Breast epithelium (tissue), 4 donors: ENCODE data around the gene GTPBP4. TPM values are rescaled to one million over a fixed set of nuclear protein-coding genes. Genes with fewer than 3 reads are reported as not detected.
"Not testable (repeated sequence)": the region's sequence is repeated elsewhere in the genome, so short reads cannot be mapped to it uniquely, and the experiment has no call there.

Source experiments
- DNase-seq, 2 donors: peaks; one replicate each; pipeline ENCODE4 v3.0.0-alpha.2; 2019; ENCODE audit warnings: low spot score in 2 of 2
- H3K27ac ChIP-seq, 2 donors: fragments of 200-600 bp; sonication (generic) in 1 of 2; one replicate each; pipeline ENCODE4 v1.5.1; 2016 to 2019; ENCODE audit warnings: mild to moderate bottlenecking in 1 of 2
- H3K27me3 ChIP-seq, 2 donors: fragments of 200-600 bp; sonication (generic) in 1 of 2; one replicate each; pipeline versions ENCODE4 v1.5.1 to v1.6.0; 2017 to 2019; ENCODE audit warnings: control low read depth in 1 of 2, mild to moderate bottlenecking in 1 of 2
- H3K36me3 ChIP-seq: fragments of 200-600 bp; one replicate; pipeline ENCODE4 v1.5.1; 2019
- H3K4me1 ChIP-seq, 2 donors: fragments of 200-600 bp; sonication (generic); one replicate each; pipeline ENCODE4 v1.5.1; 2016 to 2019; ENCODE audit warnings: control low read depth in 1 of 2
- H3K4me3 ChIP-seq, 3 donors: fragments of 200-600 bp; sonication (generic); 1 replicate in 2 of 3; 2 replicates in 1 of 3; pipeline ENCODE4 v1.5.1; 2016 to 2019; ENCODE audit warnings: mild to moderate bottlenecking in 3 of 3, moderate library complexity in 2 of 3
- H3K9me3 ChIP-seq, 2 donors: fragments of 200-600 bp; sonication (generic) in 1 of 2; one replicate each; pipeline ENCODE4 v1.5.1; 2016 to 2019; ENCODE audit warnings: control low read depth in 1 of 2
- CTCF ChIP-seq, 3 donors: fragments of 450-650 bp; IDR thresholded peaks; one replicate each; pipeline ENCODE4 v1.5.1; 2016 to 2017; ENCODE audit warnings: antibody characterized with exemption in 3 of 3, mild to moderate bottlenecking in 3 of 3, moderate library complexity in 3 of 3
- POLR2A ChIP-seq: fragments of 450-650 bp; IDR thresholded peaks from one replicate; pipeline ENCODE4 v1.6.1; 2016; ENCODE audit warnings: antibody characterized with exemption, mild to moderate bottlenecking, moderate library complexity
- POLR2AphosphoS5 ChIP-seq, 3 donors: sonication (generic); formaldehyde crosslinking; IDR thresholded peaks; one replicate each; pipeline ENCODE4 v1.6.1; 2017; ENCODE audit warnings: antibody characterized with exemption in 3 of 3
- intact Hi-C: fragments of 100-400 bp; cut with DNase I; formaldehyde crosslinking; loops from one replicate; pipeline ENCODE4 v1.15.1; 2023; ENCODE audit warnings: low total_unique reads
- total RNA-seq, 3 donors: library from RNA; depleted of rRNA; stranded (reverse); fragments of >200 nt; gene quantifications; one replicate each; pipeline ENCODE4 v1.1.0, GENCODE V29; 2016

The GTPBP4 gene
- total RNA-seq, 3 donors from 2014 or later = 32.6 to 51.2 (median 50.8) TPM

DNA sequence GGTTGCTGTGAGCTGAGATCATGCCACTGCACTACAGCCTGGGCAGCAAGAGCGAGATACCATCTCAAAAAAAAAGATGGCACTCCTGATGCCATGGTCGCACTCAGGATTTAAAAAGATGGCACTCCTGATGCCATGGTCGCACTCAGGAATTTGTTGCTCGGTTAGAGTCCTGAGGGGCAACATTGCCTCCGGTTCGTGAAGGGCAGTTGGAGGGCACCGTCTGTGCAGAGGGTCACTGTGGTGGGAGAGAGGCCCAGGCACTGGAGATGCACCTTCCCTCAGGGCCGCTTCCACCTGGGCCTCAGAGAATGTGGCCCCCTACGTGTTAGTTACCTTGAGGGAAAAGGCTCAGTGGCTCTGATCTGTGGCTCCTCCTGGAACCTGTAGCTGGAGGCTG lies 18.3 kb downstream of the GTPBP4 start:
- intact Hi-C loops = no loop called here
- H3K4me3 ChIP-seq = no peak overlapping the region
- TF ChIP-seq POLR2AphosphoS5 (IDR thresholded peaks at IDR 0.05) (no peak), CTCF (IDR thresholded peaks at IDR 0.05) (no peak)
- H3K36me3 ChIP-seq = peaks cover 36% of the 10 kb centered on the region
- no peaks in the 10 kb centered on the region for H3K4me1 ChIP-seq
- peaks cover 0 to 14% of the 10 kb centered on the region in 2 donors for H3K9me3 ChIP-seq
- no peaks in the 10 kb centered on the region for H3K27me3 ChIP-seq
- H3K27ac ChIP-seq = no peak overlapping the region
- DNase-seq = no peak

DNA sequence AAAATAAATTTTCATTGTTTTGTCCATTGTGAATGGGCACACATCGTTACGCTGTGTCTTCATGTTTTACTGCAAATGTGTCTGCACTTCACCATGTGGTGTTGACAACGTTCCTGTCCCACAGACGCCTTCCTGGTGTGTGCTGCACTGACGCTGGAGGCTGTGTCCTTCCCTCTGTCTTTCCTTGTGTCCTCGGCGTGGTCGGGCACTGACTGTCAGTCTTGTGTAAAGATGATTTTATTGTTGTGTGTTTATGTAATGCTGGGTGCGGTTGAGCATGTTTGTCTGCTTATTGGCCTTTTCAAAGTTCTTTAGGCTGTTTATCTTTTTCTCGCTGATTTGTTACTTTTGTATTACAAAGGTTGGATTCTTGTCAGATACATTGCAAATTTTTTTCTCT lies 19.3 kb downstream of the GTPBP4 start:
- Histone ChIP-seq H3K27ac (no peak overlapping the region), H3K4me3 (no peak overlapping the region), H3K9me3 (peaks cover 0 to 5% of the 10 kb centered on the region in 2 donors), H3K27me3 (no peaks in the 10 kb centered on the region), H3K4me1 (no peaks in the 10 kb centered on the region), H3K36me3 (peaks cover 36% of the 10 kb centered on the region)
- TF ChIP-seq CTCF (IDR thresholded peaks at IDR 0.05) (no peak), POLR2A (no peak), POLR2AphosphoS5 (IDR thresholded peaks at IDR 0.05) (no peak)
- no peak for DNase-seq
- intact Hi-C loops = no loop called here

- Histone ChIP-seq H3K36me3 (peaks cover 25% of the 10 kb centered on the region), H3K4me1 (no peaks in the 10 kb centered on the region), H3K27me3 (no peaks in the 10 kb centered on the region), H3K27ac (no peak overlapping the region), H3K9me3 (no peaks in the 10 kb centered on the region), H3K4me3 (no peak overlapping the region)
- intact Hi-C loops = no loop called here
- DNase-seq = no peak
- TF ChIP-seq CTCF (IDR thresholded peaks at IDR 0.05) = no peak
- no peak for TF ChIP-seq POLR2AphosphoS5 (IDR thresholded peaks at IDR 0.05)
- no peak for TF ChIP-seq POLR2A
Measured at GRCh38 chr10:1009071-1009494, 20.8 kb downstream of the GTPBP4 start.

GRCh38 chr10:1009947-1010346 lies 21.7 kb downstream of the GTPBP4 start:
- DNase-seq, H3K27ac ChIP-seq, H3K27me3 ChIP-seq, H3K9me3 ChIP-seq, H3K4me3 ChIP-seq, intact Hi-C loops, H3K4me1 ChIP-seq: not testable (repeated sequence)
- peaks cover 20% of the 10 kb centered on the region for H3K36me3 ChIP-seq

DNA sequence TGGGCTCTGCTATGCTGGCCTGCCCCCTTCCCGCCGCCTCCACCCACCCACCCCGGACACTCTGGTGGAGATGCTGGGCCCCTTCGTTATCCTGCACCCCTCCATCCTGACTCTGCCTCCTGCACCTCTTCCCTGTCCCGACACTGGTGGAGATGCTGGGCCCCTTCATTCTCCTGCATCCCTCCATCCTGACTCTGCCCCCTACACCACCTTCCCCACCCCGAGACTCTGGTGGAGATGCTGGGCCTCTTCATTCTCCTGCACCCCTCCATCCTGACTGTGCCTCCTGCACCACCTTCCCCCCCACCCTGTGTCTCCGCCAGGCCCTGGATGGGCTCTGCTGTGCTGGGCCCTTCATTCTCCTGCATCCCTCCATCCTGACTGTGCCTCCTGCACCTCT lies 22.5 kb downstream of the GTPBP4 start:
- no peaks in the 10 kb centered on the region for H3K4me1 ChIP-seq
- no peak overlapping the region for H3K4me3 ChIP-seq
- no peak for DNase-seq
- no peaks in the 10 kb centered on the region for H3K9me3 ChIP-seq
- H3K36me3 ChIP-seq = peaks cover 19% of the 10 kb centered on the region
- H3K27me3 ChIP-seq = no peaks in the 10 kb centered on the region
- TF ChIP-seq POLR2A = no peak
- TF ChIP-seq CTCF (IDR thresholded peaks at IDR 0.05) = no peak
- TF ChIP-seq POLR2AphosphoS5 (IDR thresholded peaks at IDR 0.05) = no peak
- intact Hi-C loops = no loop called here
- no peak overlapping the region for H3K27ac ChIP-seq

- H3K4me3 ChIP-seq = no peak overlapping the region
- intact Hi-C loops = no loop called here
- no peaks in the 10 kb centered on the region for H3K27me3 ChIP-seq
- H3K4me1 ChIP-seq = no peaks in the 10 kb centered on the region
- H3K9me3 ChIP-seq = no peaks in the 10 kb centered on the region
- H3K27ac ChIP-seq = no peak overlapping the region
- TF ChIP-seq POLR2A = no peak
- no peak for TF ChIP-seq CTCF (IDR thresholded peaks at IDR 0.05)
- no peak for TF ChIP-seq POLR2AphosphoS5 (IDR thresholded peaks at IDR 0.05)
- no peak for DNase-seq
- H3K36me3 ChIP-seq = peaks cover 16% of the 10 kb centered on the region
Measured at GRCh38 chr10:1011696-1012095, 23.5 kb downstream of the GTPBP4 start.
